ENCODE measurements around the gene TET3. TPM values are rescaled to one million over a fixed set of nuclear protein-coding genes. Genes with fewer than 3 reads are reported as not detected.
A peak's percentile ranks its signal among the peaks of the same experiment; 100 is the strongest.

The TET3 gene
- total RNA-seq, 2 donors from 2014 or later = 23.5 to 26.3 TPM

- H3K4me3 ChIP-seq (ENCODE audit: low read length) = no peak overlapping the region
- peaks cover 4% of the 10 kb centered on the region for H3K4me1 ChIP-seq (ENCODE audit: control insufficient read depth, insufficient read depth, low read length)
- Mint-ChIP-seq H3K27me3 (ENCODE audit: insufficient read depth) (no peaks in the 10 kb centered on the region), H3K9me3 (peaks cover 5% of the 10 kb centered on the region), H3K4me3 (no peak overlapping the region), H3K27ac (no peak overlapping the region), H3K4me1 (peaks cover 23% of the 10 kb centered on the region), H3K36me3 (ENCODE audit: low read depth) (peaks cover 28% of the 10 kb centered on the region)
- 89 to 92% methylated on average over 11 to 12 of the region's 12 CpGs for WGBS, 2 experiments (ENCODE audit: insufficient coverage in 1 of 2, insufficient read length in 1 of 2)
- peak; percentile 53 for DNase-seq
- peaks cover 8% of the 10 kb centered on the region for H3K9me3 ChIP-seq (ENCODE audit: control insufficient read depth, low read length)
- no peaks in the 10 kb centered on the region for H3K27me3 ChIP-seq (ENCODE audit: control insufficient read depth, insufficient read depth, low read length, poor library complexity, severe bottlenecking)
- H3K9ac ChIP-seq (ENCODE audit: extremely low read depth, low read length, poor library complexity, severe bottlenecking) = no peak overlapping the region
- TF ChIP-seq, protein P1, sequence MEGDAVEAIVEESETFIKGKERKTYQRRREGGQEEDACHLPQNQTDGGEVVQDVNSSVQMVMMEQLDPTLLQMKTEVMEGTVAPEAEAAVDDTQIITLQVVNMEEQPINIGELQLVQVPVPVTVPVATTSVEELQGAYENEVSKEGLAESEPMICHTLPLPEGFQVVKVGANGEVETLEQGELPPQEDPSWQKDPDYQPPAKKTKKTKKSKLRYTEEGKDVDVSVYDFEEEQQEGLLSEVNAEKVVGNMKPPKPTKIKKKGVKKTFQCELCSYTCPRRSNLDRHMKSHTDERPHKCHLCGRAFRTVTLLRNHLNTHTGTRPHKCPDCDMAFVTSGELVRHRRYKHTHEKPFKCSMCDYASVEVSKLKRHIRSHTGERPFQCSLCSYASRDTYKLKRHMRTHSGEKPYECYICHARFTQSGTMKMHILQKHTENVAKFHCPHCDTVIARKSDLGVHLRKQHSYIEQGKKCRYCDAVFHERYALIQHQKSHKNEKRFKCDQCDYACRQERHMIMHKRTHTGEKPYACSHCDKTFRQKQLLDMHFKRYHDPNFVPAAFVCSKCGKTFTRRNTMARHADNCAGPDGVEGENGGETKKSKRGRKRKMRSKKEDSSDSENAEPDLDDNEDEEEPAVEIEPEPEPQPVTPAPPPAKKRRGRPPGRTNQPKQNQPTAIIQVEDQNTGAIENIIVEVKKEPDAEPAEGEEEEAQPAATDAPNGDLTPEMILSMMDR (conservative IDR thresholded peaks at IDR 0.05) = peak; percentile 43
- no peak overlapping the region for H3K27ac ChIP-seq (ENCODE audit: low read depth, low read length)
- H3K36me3 ChIP-seq (ENCODE audit: control insufficient read depth, insufficient read depth, low read length) = peaks cover 18% of the 10 kb centered on the region
These were observed 22.7 kb upstream of the TET3 start for GRCh38 chr2:73961823-73962615.

GRCh38 chr2:73962798-73963197 is 21.9 kb upstream of the TET3 start:
- no peaks in the 10 kb centered on the region for H3K27me3 ChIP-seq (ENCODE audit: control insufficient read depth, insufficient read depth, low read length, poor library complexity, severe bottlenecking)
- Mint-ChIP-seq H3K4me1 (peaks cover 20% of the 10 kb centered on the region), H3K36me3 (ENCODE audit: low read depth) (peaks cover 24% of the 10 kb centered on the region), H3K27ac (no peak overlapping the region), H3K9me3 (peaks cover 5% of the 10 kb centered on the region), H3K4me3 (no peak overlapping the region), H3K27me3 (ENCODE audit: insufficient read depth) (no peaks in the 10 kb centered on the region)
- peaks cover 16% of the 10 kb centered on the region for H3K36me3 ChIP-seq (ENCODE audit: control insufficient read depth, insufficient read depth, low read length)
- H3K9ac ChIP-seq (ENCODE audit: extremely low read depth, low read length, poor library complexity, severe bottlenecking) = no peak overlapping the region
- peaks cover 4% of the 10 kb centered on the region for H3K4me1 ChIP-seq (ENCODE audit: control insufficient read depth, insufficient read depth, low read length)
- H3K4me3 ChIP-seq (ENCODE audit: low read length) = no peak overlapping the region
- 92 to 97% methylated on average over 3 to 5 of the region's 5 CpGs for WGBS, 2 experiments (ENCODE audit: insufficient coverage in 1 of 2, insufficient read length in 1 of 2)
- H3K9me3 ChIP-seq (ENCODE audit: control insufficient read depth, low read length) = peaks cover 8% of the 10 kb centered on the region
- no peak for DNase-seq
- no peak overlapping the region for H3K27ac ChIP-seq (ENCODE audit: low read depth, low read length)
- TF ChIP-seq, protein P1 (conservative IDR thresholded peaks at IDR 0.05) = no peak

DNA sequence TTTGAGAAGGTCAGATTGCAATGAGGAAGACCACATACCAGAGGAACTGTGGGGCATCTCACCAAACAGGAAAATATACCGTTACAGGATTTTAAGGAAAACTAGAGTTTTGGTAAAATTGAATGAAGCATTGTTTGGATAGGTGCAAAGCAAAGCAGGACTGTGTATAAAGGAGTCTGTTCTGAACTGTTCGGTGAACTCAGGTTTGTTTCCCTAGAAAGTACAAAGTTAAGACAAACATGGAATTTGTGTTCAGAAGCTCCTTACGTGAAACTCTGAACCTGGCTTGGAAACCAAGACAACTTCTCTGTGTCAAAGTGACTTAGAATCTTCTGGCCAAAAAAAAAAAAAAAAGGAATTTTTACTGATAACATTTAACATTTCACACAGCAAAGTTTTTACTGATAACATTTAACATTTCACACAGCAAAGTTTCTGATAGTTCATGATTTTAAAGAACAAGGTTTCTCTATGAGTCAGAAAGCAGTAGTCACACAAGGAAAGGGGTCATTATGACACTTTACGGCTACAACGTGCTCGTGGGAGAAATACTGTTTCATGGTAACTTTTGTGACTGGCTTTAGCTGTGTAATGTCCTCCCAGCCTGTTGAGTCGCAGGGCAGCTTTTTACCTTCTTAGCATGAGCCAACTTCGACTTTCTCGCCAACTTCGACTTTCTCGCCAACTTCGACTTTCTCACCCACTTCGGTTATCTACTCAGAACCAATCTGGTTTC is 21.2 kb upstream of the TET3 start:
- H3K27me3 ChIP-seq (ENCODE audit: control insufficient read depth, insufficient read depth, low read length, poor library complexity, severe bottlenecking) = no peaks in the 10 kb centered on the region
- H3K27me3 Mint-ChIP-seq (ENCODE audit: insufficient read depth) = no peaks in the 10 kb centered on the region
- no peak overlapping the region for H3K4me3 ChIP-seq (ENCODE audit: low read length)
- peaks cover 2% of the 10 kb centered on the region for H3K4me1 ChIP-seq (ENCODE audit: control insufficient read depth, insufficient read depth, low read length)
- H3K36me3 ChIP-seq (ENCODE audit: control insufficient read depth, insufficient read depth, low read length) = peaks cover 8% of the 10 kb centered on the region
- no peak overlapping the region for H3K4me3 Mint-ChIP-seq
- WGBS, 2 experiments (ENCODE audit: insufficient coverage in 1 of 2, insufficient read length in 1 of 2) = 93 to 96% methylated on average over 13 of the region's 13 CpGs
- no peak overlapping the region for H3K27ac Mint-ChIP-seq
- peaks cover 16% of the 10 kb centered on the region for H3K36me3 Mint-ChIP-seq (ENCODE audit: low read depth)
- no peak overlapping the region for H3K27ac ChIP-seq (ENCODE audit: low read depth, low read length)
- DNase-seq = no peak
- H3K9me3 Mint-ChIP-seq = peaks cover 5% of the 10 kb centered on the region
- H3K9ac ChIP-seq (ENCODE audit: extremely low read depth, low read length, poor library complexity, severe bottlenecking) = no peak overlapping the region
- peaks cover 18% of the 10 kb centered on the region for H3K4me1 Mint-ChIP-seq
- peaks cover 8% of the 10 kb centered on the region for H3K9me3 ChIP-seq (ENCODE audit: control insufficient read depth, low read length)
- TF ChIP-seq, protein P1 (conservative IDR thresholded peaks at IDR 0.05) = no peak
